HEK293 (cell line): ENCODE results near the gene FFAR1.

Experiments
- CTCF ChIA-PET: fragments of 350-600 bp; formaldehyde crosslinking; extraction: SDS; loops from one replicate; lab custom pipeline; 2021; ENCODE audit warnings: antibody characterized with exemption; lab: Yijun Ruan, JAX
- POLR2A ChIA-PET: fragments of 300-600 bp; formaldehyde crosslinking; extraction: SDS; loops from one replicate; lab custom pipeline; 2020; ENCODE audit warnings: antibody characterized with exemption, inconsistent platforms; lab: Yijun Ruan, JAX
- H3K27ac ChIP-seq: fragments of 200-500 bp; sonication (Bioruptor generic); 2 replicates; pipeline ENCODE4 v1.5.1; 2014; ENCODE audit warnings: low read depth, low read length, control low read depth, inconsistent platforms; ENCODE audit errors: extremely low read depth
- H3K36me3 ChIP-seq, 2 experiments: fragments of 200-500 bp in 1 of 2; sonication (Bioruptor generic) in 1 of 2; 1 replicate in 1 of 2; 2 replicates in 1 of 2; pipeline ENCODE4 v1.5.1; 2014 to 2017; ENCODE audit warnings: inconsistent platforms in 2 of 2, low read length in 2 of 2; ENCODE audit not compliant: control insufficient read depth in 2 of 2, insufficient read depth in 1 of 2
- H3K4me1 ChIP-seq: fragments of 200-500 bp; sonication (Bioruptor generic); 2 replicates; pipeline ENCODE4 v1.5.1; 2014; ENCODE audit warnings: mild to moderate bottlenecking, low read length, inconsistent platforms; ENCODE audit not compliant: control insufficient read depth, insufficient read depth
- H3K4me3 ChIP-seq: 2 replicates; pipeline ENCODE4 v1.5.1; 2011; ENCODE audit warnings: low read depth, mild to moderate bottlenecking, control low read depth, low read length, moderate library complexity
- H3K9me3 ChIP-seq: fragments of 200-500 bp; sonication (Bioruptor generic); 2 replicates; pipeline ENCODE4 v1.5.1; 2014; ENCODE audit warnings: low read depth, low read length, inconsistent platforms; ENCODE audit not compliant: control insufficient read depth, insufficient read depth
- BCL11B ChIP-seq: fragments of 450-650 bp; formaldehyde crosslinking; IDR thresholded peaks from 2 replicates; pipeline ENCODE4 v1.5.1; 2016; ENCODE audit warnings: low read depth, missing biosample characterization, missing genetic modification characterization
- FEZF1 ChIP-seq: fragments of 450-650 bp; formaldehyde crosslinking; IDR thresholded peaks from 2 replicates; pipeline ENCODE4 v1.5.1; 2016; ENCODE audit warnings: missing biosample characterization, missing genetic modification characterization
- GLI4 ChIP-seq: fragments of 450-650 bp; formaldehyde crosslinking; IDR thresholded peaks from 2 replicates; pipeline ENCODE4 v1.5.1; 2016; ENCODE audit warnings: missing biosample characterization, missing genetic modification characterization
- GLIS1 ChIP-seq: fragments of 450-650 bp; formaldehyde crosslinking; IDR thresholded peaks from 2 replicates; pipeline ENCODE4 v1.5.1; 2016; ENCODE audit warnings: missing biosample characterization, missing genetic modification characterization
- GLIS2 ChIP-seq: fragments of 450-650 bp; formaldehyde crosslinking; IDR thresholded peaks from 2 replicates; pipeline ENCODE4 v1.5.1; 2016; ENCODE audit warnings: missing biosample characterization, missing genetic modification characterization
- KLF10 ChIP-seq: fragments of 450-650 bp; IDR thresholded peaks from 2 replicates; pipeline ENCODE4 v1.5.1; 2018; ENCODE audit warnings: missing biosample characterization, mild to moderate bottlenecking, missing genetic modification characterization
- PRDM2 ChIP-seq: fragments of 450-650 bp; formaldehyde crosslinking; IDR thresholded peaks from 2 replicates; pipeline ENCODE4 v1.5.1; 2016; ENCODE audit warnings: missing biosample characterization, missing genetic modification characterization, borderline replicate concordance
- WT1 ChIP-seq: fragments of 450-650 bp; formaldehyde crosslinking; IDR thresholded peaks from 2 replicates; pipeline ENCODE4 v1.5.1; 2016; ENCODE audit warnings: missing biosample characterization, missing genetic modification characterization
- ZBTB20 ChIP-seq: fragments of 450-650 bp; formaldehyde crosslinking; IDR thresholded peaks from 2 replicates; pipeline ENCODE4 v1.5.1; 2016; ENCODE audit warnings: missing biosample characterization, missing genetic modification characterization
- ZBTB8A ChIP-seq: fragments of 450-650 bp; formaldehyde crosslinking; IDR thresholded peaks from 2 replicates; pipeline ENCODE4 v1.5.1; 2016; ENCODE audit warnings: missing biosample characterization, missing genetic modification characterization
- ZNF132 ChIP-seq: fragments of 450-650 bp; formaldehyde crosslinking; IDR thresholded peaks from 2 replicates; pipeline ENCODE4 v1.5.1; 2017; ENCODE audit warnings: missing biosample characterization, missing genetic modification characterization, borderline replicate concordance
- ZNF138 ChIP-seq: fragments of 450-650 bp; formaldehyde crosslinking; IDR thresholded peaks from 2 replicates; pipeline ENCODE4 v1.5.1; 2016; ENCODE audit warnings: missing biosample characterization, missing genetic modification characterization, borderline replicate concordance
- ZNF19 ChIP-seq: fragments of 450-650 bp; formaldehyde crosslinking; IDR thresholded peaks from 2 replicates; pipeline ENCODE4; 2016; ENCODE audit warnings: missing biosample characterization, missing genetic modification characterization, low read depth
- ZNF24 ChIP-seq: fragments of 450-650 bp; formaldehyde crosslinking; IDR thresholded peaks from 2 replicates; pipeline ENCODE4 v1.5.1; 2016; ENCODE audit warnings: missing biosample characterization, missing genetic modification characterization
- ZNF362 ChIP-seq: fragments of 450-650 bp; formaldehyde crosslinking; IDR thresholded peaks from 2 replicates; pipeline ENCODE4 v1.5.1; 2016; ENCODE audit warnings: missing biosample characterization, missing genetic modification characterization
- ZNF398 ChIP-seq: fragments of 450-650 bp; formaldehyde crosslinking; IDR thresholded peaks from 2 replicates; pipeline ENCODE4 v1.5.1; 2017; ENCODE audit warnings: missing biosample characterization, missing genetic modification characterization
- ZNF580 ChIP-seq: fragments of 450-650 bp; formaldehyde crosslinking; IDR thresholded peaks from 2 replicates; pipeline ENCODE4 v1.5.1; 2016; ENCODE audit warnings: missing biosample characterization, missing genetic modification characterization
- ZNF623 ChIP-seq: fragments of 450-650 bp; formaldehyde crosslinking; IDR thresholded peaks from 2 replicates; pipeline ENCODE4 v1.5.1; 2016; ENCODE audit warnings: missing biosample characterization, missing genetic modification characterization

The FFAR1 gene

GRCh38 chr19:35375505-35376307 lies 28.0 kb downstream of the FFAR1 start (continued):
- TF ChIP-seq ZNF362 (tag by site-specific recombination) = no peak

GRCh38 chr19:35377656-35378055 lies 30.0 kb downstream of the FFAR1 start:
- ChIA-PET POLR2A (interaction anchor here (1.0 kb wide), 1 partner anchor 17 kb away, joined by 9 read pairs; no protein-coding TSS in a partner anchor), CTCF (interaction anchor here (0.6 to 3.6 kb wide), 9 partner anchors 11 to 292 kb away, joined by 3 to 26 read pairs (median 4); no protein-coding TSS in a partner anchor)
- TF ChIP-seq GLIS2 (no peak), PRDM2 (no peak), ZNF580 (tag by site-specific recombination) (no peak), ZNF138 (tag by site-specific recombination) (no peak), ZNF132 (tag by site-specific recombination) (no peak), KLF10 (no peak), ZNF24 (tag by site-specific recombination) (no peak), ZNF623 (no peak), ZNF398 (tag by site-specific recombination) (no peak), ZNF19 (tag by site-specific recombination) (no peak), WT1 (no peak), GLIS1 (tag by site-specific recombination) (no peak), FEZF1 (tag by site-specific recombination) (no peak), BCL11B (tag by site-specific recombination) (no peak), GLI4 (tag by site-specific recombination) (no peak), ZBTB8A (tag by site-specific recombination) (no peak), ZBTB20 (no peak)
- TF ChIP-seq, all 188 proteins: peak for 0
- H3K4me3 ChIP-seq = no peak overlapping the region
- peaks cover 11% of the 10 kb centered on the region for H3K9me3 ChIP-seq
- no peaks in the 10 kb centered on the region for H3K36me3 ChIP-seq
- no peaks in the 10 kb centered on the region for H3K4me1 ChIP-seq
- H3K27ac ChIP-seq = no peak overlapping the region
